Measurements from ENCODE around the gene CRYGS.

DNA sequence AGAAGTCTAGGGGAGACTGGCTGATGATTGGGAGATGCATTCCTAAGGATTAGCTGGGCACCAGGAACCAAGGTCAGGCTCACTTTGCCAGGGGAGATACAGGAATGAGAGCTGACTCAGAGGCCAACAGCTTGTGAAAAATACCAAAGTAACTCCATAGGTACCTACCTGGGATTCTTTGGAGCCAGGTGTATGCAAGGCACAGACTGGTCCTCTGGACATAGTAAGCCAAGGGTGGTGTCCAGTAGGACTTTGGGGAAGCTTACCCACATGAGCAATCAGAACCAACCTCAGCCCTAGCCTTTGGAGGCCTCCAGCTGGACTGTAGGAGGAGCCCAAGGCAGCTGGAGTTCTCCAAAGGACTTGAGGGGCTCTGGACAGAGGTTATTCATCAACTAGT lies 47.5 kb downstream of the CRYGS start:
- TF ChIP-seq, protein P1, sequence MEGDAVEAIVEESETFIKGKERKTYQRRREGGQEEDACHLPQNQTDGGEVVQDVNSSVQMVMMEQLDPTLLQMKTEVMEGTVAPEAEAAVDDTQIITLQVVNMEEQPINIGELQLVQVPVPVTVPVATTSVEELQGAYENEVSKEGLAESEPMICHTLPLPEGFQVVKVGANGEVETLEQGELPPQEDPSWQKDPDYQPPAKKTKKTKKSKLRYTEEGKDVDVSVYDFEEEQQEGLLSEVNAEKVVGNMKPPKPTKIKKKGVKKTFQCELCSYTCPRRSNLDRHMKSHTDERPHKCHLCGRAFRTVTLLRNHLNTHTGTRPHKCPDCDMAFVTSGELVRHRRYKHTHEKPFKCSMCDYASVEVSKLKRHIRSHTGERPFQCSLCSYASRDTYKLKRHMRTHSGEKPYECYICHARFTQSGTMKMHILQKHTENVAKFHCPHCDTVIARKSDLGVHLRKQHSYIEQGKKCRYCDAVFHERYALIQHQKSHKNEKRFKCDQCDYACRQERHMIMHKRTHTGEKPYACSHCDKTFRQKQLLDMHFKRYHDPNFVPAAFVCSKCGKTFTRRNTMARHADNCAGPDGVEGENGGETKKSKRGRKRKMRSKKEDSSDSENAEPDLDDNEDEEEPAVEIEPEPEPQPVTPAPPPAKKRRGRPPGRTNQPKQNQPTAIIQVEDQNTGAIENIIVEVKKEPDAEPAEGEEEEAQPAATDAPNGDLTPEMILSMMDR (IDR thresholded peaks at IDR 0.05), result no peak
- no peak for TF ChIP-seq POLR2A (IDR thresholded peaks at IDR 0.05)
